ENCODE measurements around the gene ARID3C.

The ARID3C gene

DNA sequence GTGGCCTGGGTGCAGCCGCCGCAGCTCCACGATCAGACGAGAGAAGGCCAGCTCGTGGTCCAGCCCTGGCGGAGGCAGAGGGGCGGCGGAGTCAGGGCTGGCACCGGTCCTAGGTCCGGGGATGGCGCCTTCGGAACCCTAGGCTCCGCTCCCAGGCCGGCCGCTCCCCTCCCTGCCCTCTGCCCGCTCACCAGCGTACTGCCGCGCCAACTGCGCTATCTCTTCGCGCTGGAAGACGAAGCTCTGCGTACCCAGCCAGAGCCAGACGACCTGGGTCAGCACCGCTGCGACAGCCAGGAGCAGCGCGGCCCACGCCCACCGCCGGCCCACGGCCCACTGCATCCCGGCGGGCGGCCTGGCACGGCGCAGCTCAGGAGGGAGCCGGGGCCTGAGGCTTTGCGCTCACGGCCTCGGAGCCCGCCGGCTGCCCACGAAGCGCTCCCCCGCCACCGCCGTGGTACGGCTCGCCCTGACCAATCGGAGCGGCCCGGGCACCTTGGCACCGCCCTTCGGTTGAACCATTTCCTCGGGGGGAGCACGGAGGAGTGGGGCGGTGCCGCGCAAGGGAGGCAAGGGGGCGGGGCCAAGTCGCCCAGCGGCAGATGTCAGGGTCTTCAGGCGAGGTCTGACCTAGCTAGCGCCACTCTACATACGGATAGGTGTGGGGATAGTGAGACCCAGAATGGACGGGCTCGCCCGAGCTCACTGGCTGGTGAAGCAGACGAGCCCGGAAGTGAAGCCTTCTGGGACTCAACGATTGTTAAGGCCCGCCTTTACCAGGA, 8.7 kb upstream of the ARID3C start, which contains the start of gene SIGMAR1 (continued):
- TF ChIP-seq KLF8 (tag by site-specific recombination; IDR thresholded peaks at IDR 0.05) (peak; percentile 75; the same call in 1 of the 2 replicates), ZFP41 (tag by site-specific recombination; IDR thresholded peaks at IDR 0.05; ENCODE audit: borderline replicate concordance) (no peak), HOXD13 (CRISPR knock-in tag; IDR thresholded peaks at IDR 0.05; ENCODE audit: borderline replicate concordance) (peak; percentile 77; the same call in 1 of the 2 replicates), KLF10 (tag by site-specific recombination; IDR thresholded peaks at IDR 0.05) (peak; percentile 76), CTCF (tag by site-specific recombination; IDR thresholded peaks at IDR 0.05) (peak; percentile 20; the same call in 1 of the 2 replicates), IKZF3 (tag by site-specific recombination; IDR thresholded peaks at IDR 0.05) (no peak), INSM2 (tag by site-specific recombination; IDR thresholded peaks at IDR 0.05) (peak; percentile 7; the same call in 1 of the 2 replicates), ZNF121 (tag by site-specific recombination; IDR thresholded peaks at IDR 0.05) (no peak), ZNF777 (tag by site-specific recombination; IDR thresholded peaks at IDR 0.05; ENCODE audit: borderline replicate concordance) (no peak), ZNF660 (tag by site-specific recombination; IDR thresholded peaks at IDR 0.05) (peak; percentile 74), SP3 (tag by site-specific recombination; IDR thresholded peaks at IDR 0.05) (peak; percentile 90), ZNF596 (tag by site-specific recombination; IDR thresholded peaks at IDR 0.05) (0 out of 2 replicates have a peak, but pooled peaks have one; percentile 31), YY2 (tag by site-specific recombination; IDR thresholded peaks at IDR 0.05) (no peak), ZNF645 (tag by site-specific recombination; IDR thresholded peaks at IDR 0.05) (no peak), KLF7 (tag by site-specific recombination; IDR thresholded peaks at IDR 0.05; ENCODE audit: borderline replicate concordance) (peak; percentile 88), ZNF785 (tag by site-specific recombination; IDR thresholded peaks at IDR 0.05) (0 out of 2 replicates have a peak, but pooled peaks have one; percentile 21), ZNF843 (tag by site-specific recombination; IDR thresholded peaks at IDR 0.05) (no peak)
- TF ChIP-seq, protein P1, sequence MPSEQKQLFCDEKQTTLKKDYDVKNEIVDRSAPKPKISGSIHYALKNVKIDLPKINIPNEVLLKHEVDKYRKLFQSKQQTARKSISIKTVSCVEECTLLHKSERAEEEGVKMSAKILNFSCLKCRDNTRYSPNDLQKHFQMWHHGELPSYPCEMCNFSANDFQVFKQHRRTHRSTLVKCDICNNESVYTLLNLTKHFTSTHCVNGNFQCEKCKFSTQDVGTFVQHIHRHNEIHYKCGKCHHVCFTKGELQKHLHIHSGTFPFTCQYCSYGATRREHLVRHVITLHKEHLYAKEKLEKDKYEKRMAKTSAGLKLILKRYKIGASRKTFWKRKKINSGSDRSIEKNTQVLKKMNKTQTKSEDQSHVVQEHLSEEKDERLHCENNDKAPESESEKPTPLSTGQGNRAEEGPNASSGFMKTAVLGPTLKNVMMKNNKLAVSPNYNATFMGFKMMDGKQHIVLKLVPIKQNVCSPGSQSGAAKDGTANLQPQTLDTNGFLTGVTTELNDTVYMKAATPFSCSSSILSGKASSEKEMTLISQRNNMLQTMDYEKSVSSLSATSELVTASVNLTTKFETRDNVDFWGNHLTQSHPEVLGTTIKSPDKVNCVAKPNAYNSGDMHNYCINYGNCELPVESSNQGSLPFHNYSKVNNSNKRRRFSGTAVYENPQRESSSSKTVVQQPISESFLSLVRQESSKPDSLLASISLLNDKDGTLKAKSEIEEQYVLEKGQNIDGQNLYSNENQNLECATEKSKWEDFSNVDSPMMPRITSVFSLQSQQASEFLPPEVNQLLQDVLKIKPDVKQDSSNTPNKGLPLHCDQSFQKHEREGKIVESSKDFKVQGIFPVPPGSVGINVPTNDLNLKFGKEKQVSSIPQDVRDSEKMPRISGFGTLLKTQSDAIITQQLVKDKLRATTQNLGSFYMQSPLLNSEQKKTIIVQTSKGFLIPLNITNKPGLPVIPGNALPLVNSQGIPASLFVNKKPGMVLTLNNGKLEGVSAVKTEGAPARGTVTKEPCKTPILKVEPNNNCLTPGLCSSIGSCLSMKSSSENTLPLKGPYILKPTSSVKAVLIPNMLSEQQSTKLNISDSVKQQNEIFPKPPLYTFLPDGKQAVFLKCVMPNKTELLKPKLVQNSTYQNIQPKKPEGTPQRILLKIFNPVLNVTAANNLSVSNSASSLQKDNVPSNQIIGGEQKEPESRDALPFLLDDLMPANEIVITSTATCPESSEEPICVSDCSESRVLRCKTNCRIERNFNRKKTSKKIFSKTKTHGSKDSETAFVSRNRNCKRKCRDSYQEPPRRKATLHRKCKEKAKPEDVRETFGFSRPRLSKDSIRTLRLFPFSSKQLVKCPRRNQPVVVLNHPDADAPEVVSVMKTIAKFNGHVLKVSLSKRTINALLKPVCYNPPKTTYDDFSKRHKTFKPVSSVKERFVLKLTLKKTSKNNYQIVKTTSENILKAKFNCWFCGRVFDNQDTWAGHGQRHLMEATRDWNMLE (tag by site-specific recombination; conservative IDR thresholded peaks at IDR 0.05; ENCODE audit: low read depth), result no peak
